GM18508 (cell line): Measurements from ENCODE around the gene TSC2.
"Not testable (repeated sequence)": the region's sequence is repeated elsewhere in the genome, so short reads cannot be mapped to it uniquely, and the experiment has no call there.

ENCODE experiments used
- ATAC-seq: cut with Tn5 transposase; IDR thresholded peaks from one replicate; pipeline ENCODE4 v1.9.1; 2021; ENCODE audit warnings: moderate number of reproducible peaks; ENCODE audit not compliant: insufficient read depth, unreplicated experiment

TSC2 gene

DNA sequence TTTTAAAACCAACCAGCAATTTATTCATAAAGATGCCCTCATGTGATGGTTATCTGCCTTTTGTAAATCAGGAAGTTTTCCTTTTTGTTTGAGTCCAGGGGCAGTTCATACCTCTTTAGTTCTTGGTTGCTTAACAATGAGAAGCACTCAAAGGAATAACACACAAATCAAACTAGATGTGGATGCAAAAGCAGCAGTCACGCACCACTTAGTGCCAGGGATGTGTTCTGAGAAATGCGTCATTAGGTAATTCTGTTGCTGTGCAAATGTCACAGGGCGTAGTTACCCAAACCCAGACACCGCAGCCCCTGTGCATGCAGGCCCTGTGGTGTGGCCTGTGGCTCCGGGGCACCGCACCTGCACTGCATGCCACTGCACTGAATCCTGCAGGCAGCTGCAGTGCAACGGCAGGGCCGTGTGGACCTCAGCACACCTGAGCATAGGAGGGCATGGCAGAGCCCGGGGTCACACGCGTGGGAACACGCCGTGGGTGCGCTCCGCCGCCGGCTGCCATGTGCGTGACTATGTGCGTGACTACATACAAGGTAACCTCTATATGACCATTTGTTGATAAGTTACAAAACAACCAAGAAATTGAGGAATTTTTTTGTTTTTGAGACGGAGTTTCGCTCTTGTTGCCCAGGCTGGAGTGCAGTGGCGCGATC, 48.3 kb downstream of the TSC2 start:
- no peak for ATAC-seq

DNA sequence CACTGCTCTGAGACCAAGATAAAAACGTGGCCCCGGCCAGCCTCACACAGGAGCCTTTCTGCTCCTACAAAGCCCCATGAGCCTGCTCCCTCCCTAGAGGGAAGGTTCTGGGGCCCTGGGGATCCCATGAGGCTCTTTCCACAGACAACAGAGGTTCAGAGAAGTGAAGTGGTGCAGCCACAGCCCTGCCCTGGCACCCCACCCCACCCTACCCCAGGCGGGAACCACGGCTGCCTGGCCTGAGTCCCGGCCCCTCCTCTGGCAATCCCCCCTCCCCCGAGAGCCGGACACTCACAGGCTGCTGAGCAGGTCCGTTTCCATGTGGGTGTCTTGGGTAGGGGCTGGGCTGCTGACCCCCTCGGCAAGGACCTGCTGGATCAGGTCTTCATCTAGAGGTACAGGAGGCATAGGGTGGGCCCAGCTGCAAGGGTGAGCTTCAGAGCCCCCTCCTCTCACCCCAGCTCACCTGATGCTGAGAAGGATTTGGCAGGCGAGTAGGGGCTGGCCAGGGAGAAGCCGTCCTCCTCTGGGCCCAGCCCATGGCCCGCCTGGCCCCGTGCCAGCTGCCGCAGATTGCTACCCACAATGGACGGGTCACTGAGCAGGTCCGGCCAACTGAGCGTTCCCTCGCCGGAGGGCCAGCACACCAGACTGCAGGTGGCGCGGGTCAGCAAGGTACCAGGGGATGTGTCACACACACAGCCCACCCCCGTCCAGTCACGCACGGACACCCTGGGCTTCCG, 49.2 kb downstream of the TSC2 start:
- ATAC-seq: no peak

DNA sequence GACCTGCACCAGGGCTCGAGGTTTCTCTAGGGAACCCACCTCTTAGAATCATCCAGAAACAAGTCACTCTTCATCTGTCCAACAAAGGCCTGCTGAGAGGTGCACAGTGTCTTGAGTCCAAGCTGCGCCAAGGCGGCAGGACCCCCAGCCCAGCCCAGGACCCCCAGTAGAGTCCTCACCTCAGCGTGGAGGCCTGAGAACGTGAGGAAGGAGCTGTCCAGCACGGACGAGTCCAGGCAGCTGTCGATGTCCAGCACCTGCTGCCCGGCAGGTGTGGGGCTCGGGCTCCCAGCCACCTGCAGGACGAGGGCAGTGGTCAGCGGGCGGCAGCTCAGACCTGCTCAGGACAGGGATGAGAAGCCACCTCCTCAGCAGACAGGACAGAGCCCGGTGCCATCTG, 49.9 kb downstream of the TSC2 start:
- not testable (repeated sequence) for ATAC-seq

DNA sequence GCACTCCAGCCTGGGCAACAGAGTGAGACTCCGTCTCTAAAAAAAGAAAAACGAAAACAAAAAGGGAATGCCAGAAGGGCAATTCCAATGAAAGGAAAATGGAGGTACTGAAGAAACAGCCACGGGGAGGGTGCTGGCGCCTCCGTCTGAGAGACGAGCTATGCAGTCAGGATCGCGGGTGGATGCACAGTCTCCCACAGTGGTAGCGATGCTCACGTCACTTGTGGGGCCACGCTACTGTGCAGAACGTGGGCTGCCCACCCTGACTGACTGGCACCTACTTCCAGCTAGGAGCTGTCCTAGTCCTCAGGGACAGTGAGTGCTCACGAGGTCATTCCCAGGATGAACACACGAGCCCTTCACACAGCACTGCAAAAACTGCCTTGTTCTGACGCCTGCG, 53.8 kb downstream of the TSC2 start:
- not testable (repeated sequence) for ATAC-seq

DNA sequence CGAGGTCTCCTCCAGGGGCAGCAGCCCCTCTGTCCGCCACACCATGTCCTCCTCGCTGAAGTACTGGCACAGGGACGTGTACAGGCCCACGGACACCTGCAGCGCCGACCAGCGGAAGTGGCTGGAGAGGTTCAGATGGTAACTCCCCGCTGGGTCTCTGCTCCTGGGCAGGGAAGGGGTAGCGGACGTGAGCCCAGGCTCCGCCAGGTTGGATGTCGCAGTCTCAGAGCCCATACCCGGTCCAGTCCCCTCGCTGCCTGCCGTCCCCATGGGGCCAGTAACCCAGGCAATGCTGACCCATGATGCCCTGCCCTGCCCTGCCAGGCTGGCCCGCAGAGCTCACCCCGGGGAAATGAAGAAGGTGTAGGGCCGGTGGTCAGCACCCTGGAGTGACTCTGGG, 54.7 kb downstream of the TSC2 start:
- no peak for ATAC-seq

DNA sequence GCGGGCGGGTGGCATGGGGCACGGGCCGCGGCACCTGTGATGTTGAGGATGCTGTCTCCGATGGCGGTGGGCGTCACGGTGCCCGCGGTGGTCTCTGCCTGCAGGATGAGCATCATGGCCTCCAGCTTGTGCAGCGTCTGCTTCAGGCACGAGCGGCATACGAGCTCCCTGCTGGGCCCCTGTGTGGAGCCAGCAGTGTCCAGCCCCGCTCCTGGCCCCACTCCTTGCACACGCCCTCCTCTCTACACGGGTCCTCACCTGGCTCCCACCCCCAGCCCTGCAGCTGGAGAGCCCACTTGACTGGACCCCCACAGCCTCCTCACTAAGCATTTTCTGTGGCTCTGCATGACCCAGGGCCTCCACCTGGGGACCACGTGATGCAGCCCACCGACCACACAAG, 56.7 kb downstream of the TSC2 start:
- ATAC-seq: not testable (repeated sequence)

DNA sequence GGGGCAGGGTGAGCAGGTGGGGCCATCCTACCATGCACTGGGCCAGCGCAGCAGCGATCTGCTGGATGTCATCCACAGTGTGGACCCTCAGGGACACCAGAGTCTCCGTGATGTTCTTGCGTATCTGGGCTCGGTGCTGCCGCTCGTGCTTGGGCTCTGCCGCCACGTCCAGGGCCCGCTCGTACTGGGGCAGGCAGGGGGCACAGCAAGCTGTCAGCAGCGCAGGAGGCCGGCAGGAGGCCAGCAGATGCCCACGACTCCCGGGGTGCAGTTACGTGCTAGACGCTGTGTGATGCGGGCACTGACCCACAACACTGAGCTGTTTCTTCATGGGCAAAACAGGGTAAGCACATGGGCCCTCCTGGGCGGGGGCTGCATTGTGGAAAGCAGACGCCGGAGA, 57.5 kb downstream of the TSC2 start:
- not testable (repeated sequence) for ATAC-seq

DNA sequence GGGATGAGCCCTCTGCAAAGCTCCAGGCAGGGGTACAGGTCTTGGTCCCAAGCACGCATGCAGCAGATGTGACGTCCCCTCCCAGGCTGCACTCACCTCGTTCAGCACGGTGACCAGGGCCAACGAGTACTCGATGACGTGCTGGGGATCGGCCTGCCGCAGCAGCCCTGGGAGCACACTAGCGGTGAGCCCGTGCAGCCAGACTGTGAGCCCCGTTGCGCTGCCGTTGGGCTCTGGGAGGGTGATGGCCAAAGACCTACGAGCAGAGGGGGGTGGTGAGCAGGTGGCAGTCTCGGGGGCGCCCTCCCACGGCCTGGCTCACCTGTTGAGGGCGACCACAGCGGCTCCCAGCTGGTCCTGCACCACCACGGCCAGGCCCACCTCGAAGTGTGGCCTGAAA, 58.0 kb downstream of the TSC2 start:
- ATAC-seq: not testable (repeated sequence)

DNA sequence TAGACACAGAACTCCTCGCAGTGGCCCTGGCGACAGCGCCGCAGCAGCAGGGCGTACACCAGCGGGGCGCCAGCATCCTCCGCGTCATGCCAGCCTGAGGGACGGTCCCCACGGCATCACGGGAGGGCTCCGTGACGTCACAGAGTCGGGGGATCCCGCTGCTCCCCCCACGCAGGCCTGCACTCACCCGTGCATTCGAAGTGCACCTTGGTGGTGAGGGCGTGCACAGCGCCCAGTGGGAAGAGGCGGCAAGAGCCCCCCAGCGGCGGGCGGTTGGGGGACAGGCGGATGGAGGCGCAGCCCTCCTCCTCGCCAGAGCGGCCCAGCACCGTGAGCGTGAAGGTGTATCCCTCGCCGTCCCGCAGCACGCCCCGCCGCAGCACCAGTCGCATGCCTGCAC, 58.4 kb downstream of the TSC2 start:
- not testable (repeated sequence) for ATAC-seq

DNA sequence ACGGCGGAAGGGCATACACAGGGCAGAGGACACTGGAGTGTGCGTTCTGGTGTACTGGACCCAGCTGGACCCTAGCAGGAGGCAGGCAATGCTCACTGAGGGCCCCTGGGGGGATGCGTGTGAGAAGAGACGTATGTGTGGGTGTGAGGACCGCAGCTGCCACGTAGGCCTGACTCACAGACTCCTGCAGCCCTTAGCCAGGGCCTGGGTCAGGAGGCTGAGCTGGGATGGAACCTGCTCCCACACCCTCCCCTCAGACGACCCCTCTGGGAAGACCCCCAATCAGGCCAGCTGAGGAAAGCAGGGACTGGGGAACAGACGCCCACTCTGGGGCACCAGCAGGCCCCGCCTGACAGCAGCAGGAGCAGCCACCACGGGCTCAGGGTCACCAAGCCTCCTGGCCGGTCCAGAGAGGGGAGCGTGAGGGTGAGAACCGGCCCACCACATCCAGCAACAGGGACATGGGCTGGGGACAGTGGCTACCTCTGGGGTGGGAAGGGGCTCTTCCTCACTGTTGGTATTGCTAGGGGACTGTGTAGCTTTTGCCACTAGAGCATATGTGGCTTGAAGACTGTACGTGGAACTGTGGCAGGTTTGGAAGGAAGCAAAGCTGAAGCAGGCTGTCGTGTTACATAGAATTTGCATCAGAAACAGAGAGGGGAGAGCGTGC, 59.5 kb downstream of the TSC2 start:
- ATAC-seq: not testable (repeated sequence)

DNA sequence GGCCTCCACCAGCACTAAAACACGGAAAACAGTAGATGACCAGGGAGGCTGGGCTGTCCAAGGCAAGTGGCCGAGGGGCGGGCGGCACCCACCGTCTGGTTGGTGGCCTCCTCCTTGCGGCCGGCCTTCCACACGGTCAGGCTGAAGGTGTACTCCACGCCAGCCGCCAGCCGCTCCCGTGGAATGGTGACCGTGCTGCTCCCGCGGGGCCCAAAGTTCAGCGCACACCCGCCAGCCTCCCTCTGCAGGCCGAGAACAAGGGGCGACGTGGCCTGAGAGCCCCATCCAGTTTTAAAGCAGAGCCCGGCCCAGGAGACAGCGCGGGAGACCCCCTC, 60.0 kb downstream of the TSC2 start:
- ATAC-seq: not testable (repeated sequence)

DNA sequence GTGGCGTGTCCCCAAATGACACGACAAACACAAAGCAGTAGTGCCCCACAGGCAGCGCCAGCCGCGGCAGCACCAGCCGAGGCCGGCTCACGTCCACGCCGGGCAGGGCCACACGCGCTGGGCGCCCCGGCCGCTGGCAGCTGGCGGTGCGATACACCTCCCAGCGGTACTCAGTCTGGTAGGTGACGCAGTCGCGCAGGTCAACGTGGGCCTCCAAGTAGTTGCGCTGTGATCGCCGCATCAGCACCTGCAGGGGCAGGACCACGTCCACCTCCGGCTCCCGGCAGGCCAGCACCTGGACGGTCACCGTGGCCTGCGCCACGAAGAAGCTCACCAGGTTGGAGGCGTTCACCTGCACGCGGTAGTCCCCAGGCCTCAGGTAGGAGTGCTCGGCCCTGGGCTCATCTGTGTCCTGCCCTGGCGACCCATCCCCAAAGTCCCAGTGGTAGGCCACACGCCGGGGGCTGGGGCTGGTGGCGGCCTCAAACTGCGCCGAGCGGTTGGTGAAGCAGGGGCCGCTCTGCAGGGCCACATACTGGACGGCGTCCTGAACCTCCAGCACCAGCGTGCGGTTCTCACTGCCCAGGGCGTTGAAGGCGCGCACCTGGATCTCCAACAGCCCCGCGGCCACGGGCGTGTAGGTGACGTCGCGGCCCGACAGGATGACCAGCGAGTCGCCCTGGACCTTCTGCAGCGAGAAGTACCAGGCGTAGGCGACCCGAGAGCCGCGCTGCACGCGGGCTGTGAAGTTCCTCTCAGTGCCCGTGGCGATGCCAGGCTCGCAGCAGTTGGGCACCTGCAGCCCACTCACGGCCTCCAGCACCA, 60.9 kb downstream of the TSC2 start:
- ATAC-seq: not testable (repeated sequence)

DNA sequence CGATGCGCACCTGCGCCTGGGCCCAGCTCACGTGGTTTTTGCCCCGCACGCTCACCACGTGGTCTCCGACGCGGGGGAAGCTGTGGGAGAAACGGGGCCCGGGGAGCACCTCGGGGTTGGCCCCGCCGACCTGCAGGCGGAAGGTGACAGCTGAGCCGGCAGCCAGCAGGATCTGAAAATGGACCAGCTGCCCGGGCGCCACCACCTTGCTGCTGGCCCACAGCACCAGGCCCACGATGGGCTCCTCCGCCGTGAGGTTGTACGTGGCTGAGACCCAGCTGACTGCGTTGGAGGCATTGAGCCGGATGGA, 61.4 kb downstream of the TSC2 start:
- ATAC-seq: not testable (repeated sequence)

DNA sequence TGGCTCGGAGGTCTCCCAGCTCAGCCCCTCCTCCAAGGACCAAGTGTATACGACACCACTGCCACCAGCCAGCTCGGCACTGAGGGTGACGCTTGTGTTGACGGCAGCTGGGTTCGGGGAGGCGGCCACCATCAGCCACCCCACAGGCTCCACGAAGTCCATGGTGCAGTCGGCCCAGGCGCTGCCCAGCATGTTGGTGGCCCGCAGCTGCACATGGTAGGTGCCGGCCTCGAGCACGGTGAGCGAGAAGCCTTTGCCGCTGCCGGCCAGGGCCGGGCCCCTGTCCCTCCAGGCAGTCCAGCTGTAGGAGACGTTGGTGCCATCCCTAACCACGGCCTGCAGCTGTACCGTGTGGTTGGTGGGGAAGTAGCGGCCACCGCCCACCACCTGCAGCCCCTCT, 62.1 kb downstream of the TSC2 start:
- not testable (repeated sequence) for ATAC-seq

DNA sequence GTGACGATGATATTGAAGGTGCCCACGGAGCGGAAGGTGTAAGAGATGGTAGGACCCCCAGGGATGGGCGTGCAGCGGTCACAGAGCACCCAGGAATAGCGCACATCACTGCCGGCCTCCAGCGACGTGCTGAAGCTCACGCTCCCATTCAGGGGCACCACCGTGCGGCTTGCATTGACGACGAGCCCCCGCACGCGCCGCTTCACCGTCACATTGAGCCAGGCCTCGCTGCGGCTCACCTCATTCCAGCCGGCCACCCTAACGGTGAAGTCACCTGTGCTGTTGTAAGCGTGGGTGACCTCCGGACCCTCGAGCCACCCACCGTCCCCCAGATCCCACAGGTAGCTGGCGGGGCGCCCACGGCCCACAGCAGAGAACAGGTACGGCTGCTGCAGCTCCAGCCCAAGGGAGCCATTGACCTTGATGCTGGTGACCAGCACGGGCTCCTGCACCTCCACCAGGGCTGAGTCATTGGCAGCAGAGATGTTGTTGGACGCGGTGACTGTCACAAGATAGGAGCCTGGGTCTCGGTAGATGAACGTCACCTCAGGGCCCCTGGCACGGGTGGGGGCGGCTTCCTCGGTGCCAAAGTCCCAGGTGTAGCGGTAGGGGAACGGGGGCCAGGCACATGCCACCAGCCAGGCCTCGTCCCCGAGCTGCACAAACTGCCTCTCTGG, 62.7 kb downstream of the TSC2 start:
- not testable (repeated sequence) for ATAC-seq

DNA sequence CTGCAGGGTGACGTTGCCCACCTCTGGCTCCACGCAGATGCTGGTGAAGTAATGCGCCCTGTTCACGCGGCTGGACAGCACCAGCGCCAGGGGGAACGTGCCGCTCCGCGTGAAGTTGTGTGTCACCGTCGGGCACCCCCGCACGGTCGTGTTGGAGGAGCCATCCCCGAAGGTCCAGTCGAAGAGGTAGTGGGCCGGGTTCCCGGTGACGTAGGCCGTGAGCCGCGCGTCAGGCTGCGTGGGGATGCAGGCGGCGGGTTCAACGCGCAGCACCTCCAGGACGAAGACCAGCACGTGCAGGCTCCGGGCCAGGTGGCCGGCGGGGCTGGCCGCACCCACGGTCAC, 63.2 kb downstream of the TSC2 start:
- not testable (repeated sequence) for ATAC-seq

DNA sequence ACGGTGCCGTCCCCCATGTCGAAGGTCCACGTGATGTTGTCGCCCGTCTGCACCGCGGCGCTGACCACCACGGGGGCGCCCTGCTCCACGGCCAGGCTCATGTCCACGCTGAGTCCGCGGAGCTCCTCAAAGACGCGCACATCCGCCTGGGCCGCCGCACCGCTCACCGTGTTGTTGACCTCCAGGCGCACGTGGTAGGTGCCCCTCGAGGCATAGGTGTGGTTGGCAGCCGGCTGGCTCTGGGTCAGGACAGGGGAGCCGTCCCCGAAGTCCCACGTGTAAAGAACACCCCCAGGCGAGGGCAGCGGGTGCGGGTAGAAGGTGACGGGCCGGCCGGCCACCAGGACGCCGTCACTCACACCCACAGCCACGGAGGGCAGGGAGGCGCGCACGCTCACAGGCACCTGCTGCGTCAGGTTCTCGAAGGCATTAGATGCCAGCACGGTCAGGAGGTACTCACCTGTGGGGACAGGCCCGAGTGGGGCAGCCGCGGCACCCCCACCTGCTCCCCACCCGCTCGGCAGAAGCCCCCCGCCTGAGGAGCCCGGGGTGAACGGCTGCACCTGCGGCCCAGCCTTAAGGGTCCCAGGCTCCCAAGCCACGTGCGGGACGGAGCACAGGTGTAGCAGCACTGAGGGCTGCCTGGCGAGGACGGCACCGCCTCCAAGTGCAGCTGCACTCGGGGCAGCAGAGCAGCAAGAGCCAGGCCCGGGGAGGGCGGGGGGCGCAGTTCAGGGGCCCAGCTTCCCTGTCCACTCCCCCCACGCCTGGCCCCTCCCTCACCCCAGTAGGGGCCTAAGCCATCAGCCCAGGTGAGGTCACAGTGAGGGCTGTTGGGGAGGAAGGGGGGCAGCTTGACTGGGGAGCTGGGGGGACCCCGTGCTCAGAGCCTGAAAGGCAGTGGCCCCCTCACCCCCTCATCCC, 63.9 kb downstream of the TSC2 start:
- not testable (repeated sequence) for ATAC-seq

DNA sequence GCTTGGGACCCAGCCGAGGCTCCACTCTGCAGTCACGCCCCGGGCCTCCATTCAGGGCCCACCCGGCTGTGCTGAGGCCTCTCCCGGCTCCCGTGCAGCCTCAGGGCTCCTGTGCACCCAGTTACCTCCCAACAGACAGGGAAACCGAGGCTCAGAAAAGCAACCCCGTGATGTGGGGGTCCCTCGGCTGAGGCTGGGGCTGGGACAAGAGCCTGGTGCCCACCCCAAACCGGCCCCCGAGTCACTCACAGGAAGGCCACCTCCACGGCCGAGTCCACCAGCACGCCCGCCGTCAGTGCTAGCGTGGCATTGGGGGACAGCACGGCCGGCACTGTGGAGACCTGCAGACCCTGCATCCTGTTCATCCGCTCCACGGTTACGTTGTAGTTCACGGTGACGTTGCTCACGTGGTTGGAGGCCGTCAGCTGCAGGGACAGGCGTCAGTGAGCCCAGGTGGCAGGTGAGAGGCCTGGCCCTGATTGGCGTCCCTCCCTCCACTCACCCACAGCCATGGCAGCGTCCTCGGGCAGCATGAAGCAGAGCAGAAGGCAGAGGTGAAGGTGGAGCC, 64.8 kb downstream of the TSC2 start:
- ATAC-seq: not testable (repeated sequence)

DNA sequence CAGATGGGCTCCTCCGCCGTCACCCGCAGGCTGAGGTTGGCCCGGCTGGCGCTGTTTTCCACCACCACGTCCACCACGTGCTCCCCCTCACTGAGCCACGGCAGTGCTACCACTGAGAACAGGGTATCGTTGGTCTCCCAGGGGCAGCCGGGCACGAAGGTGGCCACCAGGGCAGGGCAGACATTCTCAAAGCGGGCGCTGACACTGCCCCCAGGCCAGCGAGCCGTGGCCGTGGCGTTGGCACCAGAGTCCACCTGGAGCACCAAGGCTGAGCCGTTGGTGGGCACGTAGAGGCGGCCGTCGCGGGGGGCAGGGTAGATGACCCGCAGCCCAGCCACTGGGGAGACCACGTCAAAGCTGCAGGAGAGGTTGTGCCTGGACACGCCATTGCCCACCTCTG, 66.4 kb downstream of the TSC2 start:
- not testable (repeated sequence) for ATAC-seq
